Measurements from ENCODE around the gene H2BK1.

DNA sequence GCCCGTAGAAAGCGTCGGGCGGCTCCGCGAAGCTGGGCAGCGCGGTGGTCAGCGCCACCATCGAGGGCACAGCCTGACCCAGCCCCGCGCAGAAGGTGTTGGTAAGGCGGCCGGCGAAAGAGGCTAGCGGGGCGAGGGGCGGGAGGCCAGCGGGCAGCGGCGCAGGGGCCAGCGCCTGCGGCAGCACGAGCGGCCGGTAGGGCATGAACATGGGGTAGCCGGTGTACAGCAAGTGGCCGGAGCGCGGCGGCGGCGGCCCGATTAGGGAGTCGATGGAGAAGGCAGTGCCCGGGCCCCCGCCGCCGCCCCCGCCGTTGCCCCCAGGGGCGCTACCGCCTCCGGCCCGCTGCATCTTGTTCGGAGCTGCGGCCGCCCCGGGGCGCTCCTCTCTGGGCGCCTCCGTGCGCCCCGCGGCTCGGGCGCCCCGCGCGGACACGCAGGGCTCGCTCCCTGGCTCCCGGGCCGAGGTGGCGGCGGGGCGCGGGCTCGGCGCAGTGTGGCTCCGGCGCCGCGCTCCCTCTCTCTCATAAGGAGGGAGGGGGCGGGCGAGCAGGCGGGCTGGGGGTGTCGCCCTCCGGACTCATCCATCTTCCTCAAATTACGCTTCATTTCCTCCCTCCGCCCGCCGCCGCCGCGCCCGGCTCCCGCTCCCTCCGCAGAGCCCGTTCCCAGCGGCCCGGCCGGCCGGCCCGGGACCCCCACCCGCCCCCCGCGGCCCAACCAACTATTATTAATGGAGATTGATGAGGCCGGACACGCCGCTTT is 42.9 kb downstream of the H2BK1 start, which contains the start of gene GBX1:
- no peak for TF ChIP-seq EP300 (IDR thresholded peaks at IDR 0.05)
- TF ChIP-seq, protein P1, sequence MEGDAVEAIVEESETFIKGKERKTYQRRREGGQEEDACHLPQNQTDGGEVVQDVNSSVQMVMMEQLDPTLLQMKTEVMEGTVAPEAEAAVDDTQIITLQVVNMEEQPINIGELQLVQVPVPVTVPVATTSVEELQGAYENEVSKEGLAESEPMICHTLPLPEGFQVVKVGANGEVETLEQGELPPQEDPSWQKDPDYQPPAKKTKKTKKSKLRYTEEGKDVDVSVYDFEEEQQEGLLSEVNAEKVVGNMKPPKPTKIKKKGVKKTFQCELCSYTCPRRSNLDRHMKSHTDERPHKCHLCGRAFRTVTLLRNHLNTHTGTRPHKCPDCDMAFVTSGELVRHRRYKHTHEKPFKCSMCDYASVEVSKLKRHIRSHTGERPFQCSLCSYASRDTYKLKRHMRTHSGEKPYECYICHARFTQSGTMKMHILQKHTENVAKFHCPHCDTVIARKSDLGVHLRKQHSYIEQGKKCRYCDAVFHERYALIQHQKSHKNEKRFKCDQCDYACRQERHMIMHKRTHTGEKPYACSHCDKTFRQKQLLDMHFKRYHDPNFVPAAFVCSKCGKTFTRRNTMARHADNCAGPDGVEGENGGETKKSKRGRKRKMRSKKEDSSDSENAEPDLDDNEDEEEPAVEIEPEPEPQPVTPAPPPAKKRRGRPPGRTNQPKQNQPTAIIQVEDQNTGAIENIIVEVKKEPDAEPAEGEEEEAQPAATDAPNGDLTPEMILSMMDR (IDR thresholded peaks at IDR 0.05): peak in 1 of 2 donors; percentile 19
- no peak for TF ChIP-seq POLR2AphosphoS5 (IDR thresholded peaks at IDR 0.05)
